Ovary (tissue), 9 donors: ENCODE results near the gene ALKBH5. TPM values are rescaled to one million over a fixed set of nuclear protein-coding genes. Genes with fewer than 3 reads are reported as not detected.
A peak's percentile ranks its signal among the peaks of the same experiment; 100 is the strongest.

Experiments used
- DNase-seq, 5 donors: peaks; one replicate each; pipeline ENCODE4 v3.0.0-alpha.2; 2019 to 2020
- H3K27ac ChIP-seq, 2 donors: fragments of 200-600 bp; one replicate each; pipeline versions ENCODE4 v1.5.1 to v1.8.0; 2019 to 2022
- H3K27me3 ChIP-seq: fragments of 200-600 bp; one replicate; pipeline ENCODE4 v1.8.0; 2022
- H3K36me3 ChIP-seq: fragments of 200-600 bp; sonication (generic); one replicate; pipeline ENCODE4 v1.5.1; 2019
- H3K4me1 ChIP-seq: one replicate; pipeline ENCODE4 v1.8.1; 2013; ENCODE audit warnings: mild to moderate bottlenecking, moderate library complexity; ENCODE audit not compliant: insufficient read depth
- H3K4me3 ChIP-seq: fragments of 200-600 bp; sonication (generic); one replicate; pipeline ENCODE4 v1.5.1; 2017
- H3K9me3 ChIP-seq, 2 donors: fragments of 200-600 bp in 1 of 2; sonication (generic) in 1 of 2; one replicate each; pipeline versions ENCODE4 v1.5.1 to v1.8.1; 2013 to 2019; ENCODE audit warnings: mild to moderate bottlenecking in 1 of 2, moderate library complexity in 1 of 2
- EP300 ChIP-seq: sonication (generic); formaldehyde crosslinking; IDR thresholded peaks from one replicate; pipeline ENCODE4 v1.6.1; 2017; ENCODE audit warnings: antibody characterized with exemption
- POLR2A ChIP-seq: fragments of 450-650 bp; IDR thresholded peaks from one replicate; pipeline ENCODE4 v1.6.1; 2017; ENCODE audit warnings: antibody characterized with exemption, mild to moderate bottlenecking, moderate library complexity
- WGBS, 3 donors: extraction: QIAGEN DNeasy Blood & Tissue Kit in 1 of 3; methylation state at CpG; one replicate each; pipeline versions ENCODE4 v1.1.5 to v1.1.7; 2013 to 2017; 5-methylcytosine and 5-hydroxymethylcytosine counted together
- intact Hi-C, 4 donors: fragments of 100-400 bp; cut with DNase I; formaldehyde crosslinking; loops; one replicate each; pipeline versions ENCODE4 v1.11.0 to v1.15.1; 2022 to 2023
- polyA plus RNA-seq, 2 donors: library from polyadenylated mRNA; stranded (reverse); fragments of 200-250 nt in 1 of 2; fragments of 350-450 nt in 1 of 2; fragmentation: Illumina TruSeq in 1 of 2; extraction: RNeasy Lipid Tissue Mini Kit (QIAGEN cat#74804) in 1 of 2; gene quantifications; one replicate each; pipeline ENCODE4 v1.2.3, GENCODE V29; 2013 to 2014
- total RNA-seq, 7 donors: library from RNA; depleted of rRNA in 2 of 7; stranded (reverse); fragments of >200 nt in 2 of 7; fragmentation: NEBNext Ultra II Directional in 3 of 7; extraction: Animal tissue kit (Norgen Biotek cat#: 25700) in 3 of 7; gene quantifications; one replicate each; pipeline versions ENCODE4 v1.1.0 to v1.2.4, GENCODE V29; 2016 to 2023
- TF ChIP-seq, protein P1 (sequence below), 3 donors: fragments of 450-650 bp in 2 of 3; fragments of 200-600 bp in 1 of 3; IDR thresholded peaks; one replicate each; pipeline versions ENCODE4 v1.5.1 to v1.8.0; 2016 to 2022; ENCODE audit warnings: antibody characterized with exemption in 3 of 3, mild to moderate bottlenecking in 1 of 3
- donor health status: DM: no; HTN: no; CAD: no; lungs with moderate emphysema.
- donor health status: DM: no; HTN: no; CAD: no.
- donor health status: Bipolar disorder and iron deficiency.
- donor health status: DM: yes; HTN: yes; CAD: no.
- donor health status: DM: no; HTN: no; CAD: no.
- donor health status: DM: yes; HTN: yes; CAD: no.

ALKBH5 gene
- total and polyA plus RNA-seq, 9 donors, result 39.6 to 137 (median 102) TPM

DNA sequence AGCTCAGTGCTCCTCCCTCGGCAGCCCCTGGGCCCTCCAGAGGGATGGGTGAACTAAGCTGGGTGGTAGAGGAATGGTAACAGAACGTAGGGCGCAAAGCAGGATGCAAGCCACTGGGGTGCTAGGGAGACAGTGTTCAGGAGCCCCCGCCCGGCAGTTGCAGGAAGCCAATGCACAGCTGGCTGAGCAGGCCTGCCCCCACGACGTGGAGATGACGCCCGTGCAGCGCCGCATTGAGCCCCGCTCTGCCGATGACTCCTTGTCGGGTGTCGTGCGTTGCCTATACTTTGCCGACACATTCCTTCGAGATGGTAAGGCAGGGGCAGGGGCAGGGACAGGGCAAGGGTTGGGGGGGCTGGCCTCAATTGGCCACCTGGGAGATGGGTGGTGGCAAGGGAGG is 54.7 kb downstream of the ALKBH5 start:
- no peak overlapping the region for H3K4me3 ChIP-seq
- WGBS, 3 donors, result 83 to 94% (median 91%) methylated on average over 18 of the region's 18 CpGs
- no peaks in the 10 kb centered on the region for H3K36me3 ChIP-seq
- no peaks in the 10 kb centered on the region for H3K27me3 ChIP-seq
- H3K4me1 ChIP-seq, result no peaks in the 10 kb centered on the region
- TF ChIP-seq, protein P1, sequence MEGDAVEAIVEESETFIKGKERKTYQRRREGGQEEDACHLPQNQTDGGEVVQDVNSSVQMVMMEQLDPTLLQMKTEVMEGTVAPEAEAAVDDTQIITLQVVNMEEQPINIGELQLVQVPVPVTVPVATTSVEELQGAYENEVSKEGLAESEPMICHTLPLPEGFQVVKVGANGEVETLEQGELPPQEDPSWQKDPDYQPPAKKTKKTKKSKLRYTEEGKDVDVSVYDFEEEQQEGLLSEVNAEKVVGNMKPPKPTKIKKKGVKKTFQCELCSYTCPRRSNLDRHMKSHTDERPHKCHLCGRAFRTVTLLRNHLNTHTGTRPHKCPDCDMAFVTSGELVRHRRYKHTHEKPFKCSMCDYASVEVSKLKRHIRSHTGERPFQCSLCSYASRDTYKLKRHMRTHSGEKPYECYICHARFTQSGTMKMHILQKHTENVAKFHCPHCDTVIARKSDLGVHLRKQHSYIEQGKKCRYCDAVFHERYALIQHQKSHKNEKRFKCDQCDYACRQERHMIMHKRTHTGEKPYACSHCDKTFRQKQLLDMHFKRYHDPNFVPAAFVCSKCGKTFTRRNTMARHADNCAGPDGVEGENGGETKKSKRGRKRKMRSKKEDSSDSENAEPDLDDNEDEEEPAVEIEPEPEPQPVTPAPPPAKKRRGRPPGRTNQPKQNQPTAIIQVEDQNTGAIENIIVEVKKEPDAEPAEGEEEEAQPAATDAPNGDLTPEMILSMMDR (IDR thresholded peaks at IDR 0.05), result no peak
- DNase-seq, result no peak
- no peak overlapping the region for H3K27ac ChIP-seq
- intact Hi-C loops, result no loop called here
- H3K9me3 ChIP-seq, result no peaks in the 10 kb centered on the region

DNA sequence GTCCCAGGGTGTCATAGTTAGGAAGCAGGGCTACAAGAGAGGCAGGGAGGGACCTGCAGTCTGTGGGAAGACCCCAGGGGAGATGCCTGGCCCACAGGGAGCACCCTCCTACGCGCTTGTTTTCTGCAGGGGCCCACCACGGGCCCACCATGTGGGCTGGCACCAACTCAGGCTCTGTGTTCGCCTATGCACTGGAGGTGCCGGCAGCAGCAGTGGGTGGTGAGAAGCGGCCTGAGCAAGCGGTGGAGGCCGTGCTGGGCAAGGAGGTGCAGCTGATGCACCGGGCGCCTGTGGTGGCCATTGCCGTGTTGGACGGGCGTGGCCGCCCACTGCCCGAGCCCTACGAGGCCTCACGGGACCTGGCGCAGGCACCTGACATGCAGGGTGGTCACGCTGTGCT is 56.8 kb downstream of the ALKBH5 start:
- Histone ChIP-seq H3K4me1 (no peaks in the 10 kb centered on the region), H3K4me3 (no peak overlapping the region), H3K27ac (no peak overlapping the region), H3K9me3 (no peaks in the 10 kb centered on the region), H3K27me3 (no peaks in the 10 kb centered on the region), H3K36me3 (no peaks in the 10 kb centered on the region)
- no peak for TF ChIP-seq EP300
- TF ChIP-seq, protein P1 (IDR thresholded peaks at IDR 0.05), result no peak
- TF ChIP-seq POLR2A, result no peak
- intact Hi-C loops, result no loop called here
- WGBS, 3 donors, result 90 to 92% (median 92%) methylated on average over 19 of the region's 19 CpGs
- DNase-seq, result no peak

DNA sequence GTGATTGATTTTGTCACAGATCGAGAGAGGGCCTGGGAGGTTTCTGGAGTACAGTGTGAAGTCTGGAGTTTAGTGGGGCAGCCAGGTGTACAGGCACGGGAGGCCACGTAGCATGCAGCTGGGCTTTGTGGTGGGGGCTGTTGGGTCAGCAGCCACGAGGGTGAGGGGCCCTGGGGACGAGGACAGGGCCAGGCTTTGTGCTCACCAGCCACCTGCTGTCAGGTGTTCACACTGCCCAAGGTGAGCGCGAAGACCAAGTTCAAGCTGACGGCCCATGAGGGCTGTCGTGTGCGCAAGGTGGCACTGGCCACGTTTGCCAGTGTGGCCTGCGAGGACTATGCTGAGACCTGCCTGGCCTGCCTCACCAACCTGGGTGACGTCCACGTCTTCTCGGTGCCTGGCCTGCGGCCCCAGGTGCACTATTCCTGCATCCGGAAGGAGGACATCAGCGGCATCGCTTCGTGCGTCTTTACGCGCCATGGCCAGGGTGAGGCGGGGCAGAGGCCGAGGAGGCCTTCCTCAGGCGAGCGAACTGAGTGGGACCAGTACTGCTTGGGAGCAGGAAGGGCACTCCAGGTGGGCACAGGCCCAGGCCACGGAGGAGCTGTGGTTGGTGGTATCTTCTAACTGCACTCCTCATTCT is 57.7 kb downstream of the ALKBH5 start:
- Histone ChIP-seq H3K9me3 (no peaks in the 10 kb centered on the region), H3K27me3 (no peaks in the 10 kb centered on the region), H3K36me3 (no peaks in the 10 kb centered on the region), H3K4me1 (no peaks in the 10 kb centered on the region), H3K4me3 (no peak overlapping the region), H3K27ac (no peak overlapping the region)
- no peak for DNase-seq
- WGBS, 3 donors, result 80 to 83% (median 80%) methylated on average over 27 to 28 of the region's 28 CpGs
- intact Hi-C loops, result no loop called here
- TF ChIP-seq EP300 (no peak), POLR2A (no peak)
- TF ChIP-seq, protein P1 (IDR thresholded peaks at IDR 0.05), result no peak

DNA sequence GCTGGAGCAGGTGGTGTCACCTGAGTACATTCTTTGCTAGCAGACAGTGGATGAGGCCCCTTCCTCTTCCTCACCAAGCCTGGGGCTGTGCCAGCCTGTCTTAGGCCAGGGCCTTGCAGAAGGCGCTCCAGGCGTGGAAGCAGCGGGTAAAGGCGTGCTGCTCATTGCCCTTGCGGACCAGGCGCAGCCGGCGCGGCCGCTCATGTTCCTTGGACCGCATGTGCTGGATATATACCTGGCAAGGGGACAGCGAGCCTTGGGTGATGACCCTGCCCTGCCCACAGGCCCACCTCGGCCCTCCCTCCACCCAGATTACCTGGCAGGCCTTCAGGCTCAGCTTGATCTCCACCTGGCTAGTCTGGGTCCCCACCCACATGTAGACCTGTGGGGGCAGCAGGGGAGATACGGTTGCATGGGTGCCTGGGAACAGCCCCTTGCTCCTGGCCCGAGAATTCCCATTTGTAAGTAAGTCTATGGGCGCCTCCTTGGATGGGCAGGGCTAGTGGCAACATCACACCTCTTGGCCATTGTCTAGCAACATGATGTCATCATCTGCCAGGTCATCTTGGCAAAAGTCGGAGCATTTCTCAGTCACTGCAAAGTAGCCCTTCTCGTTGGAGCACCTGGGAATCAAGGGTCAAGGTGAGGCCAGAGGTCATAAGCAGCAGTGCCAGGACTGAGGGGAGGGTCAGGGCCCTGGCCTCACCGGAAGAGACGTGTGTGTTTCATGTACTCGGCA is 61.6 kb downstream of the ALKBH5 start:
- 82 to 86% (median 86%) methylated on average over 21 of the region's 21 CpGs for WGBS, 3 donors
- no peaks in the 10 kb centered on the region for H3K36me3 ChIP-seq
- TF ChIP-seq, protein P1 (IDR thresholded peaks at IDR 0.05), result no peak
- TF ChIP-seq POLR2A, result no peak
- TF ChIP-seq EP300, result no peak
- no peaks in the 10 kb centered on the region for H3K27me3 ChIP-seq
- DNase-seq, result peak in 1 of 5 donors; percentile 55
- H3K9me3 ChIP-seq, result no peaks in the 10 kb centered on the region
- H3K4me1 ChIP-seq, result peaks cover 2% of the 10 kb centered on the region
- no peak overlapping the region for H3K27ac ChIP-seq
- H3K4me3 ChIP-seq, result no peak overlapping the region
- intact Hi-C loops, result loop anchor here in 1 of 4 donors (5.0 kb wide), 1 partner anchor 1928 kb away; no protein-coding TSS in a partner anchor
